ENCODE data around the gene OR10A5. TPM values are rescaled to one million over a fixed set of nuclear protein-coding genes. Genes with fewer than 3 reads are reported as not detected.

OR10A5 gene
- total and polyA plus RNA-seq, 7 donors = not detected

DNA sequence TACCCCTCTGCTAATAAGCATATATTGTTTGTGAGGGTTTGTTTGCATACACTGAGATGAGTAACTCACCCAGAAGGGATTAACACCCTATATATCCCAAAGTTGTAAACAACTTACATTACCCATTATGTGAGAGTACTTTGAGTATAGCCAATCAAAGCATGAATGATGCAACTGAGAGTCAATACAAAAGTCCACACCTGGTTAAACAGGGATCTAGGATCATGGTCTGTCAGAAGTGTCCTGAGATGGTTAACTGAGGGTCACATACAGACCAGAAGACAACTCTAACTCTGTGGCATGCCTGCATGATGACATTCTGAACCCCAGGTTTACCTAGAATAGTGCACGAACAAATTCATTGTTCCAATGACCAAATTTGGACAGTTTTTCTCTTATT lies 17.4 kb upstream of the OR10A5 start:
- Histone ChIP-seq H3K9me3 (no peaks in the 10 kb centered on the region), H3K4me3 (no peak overlapping the region), H3K27ac (no peak overlapping the region), H3K4me1 (no peaks in the 10 kb centered on the region), H3K27me3 (no peaks in the 10 kb centered on the region), H3K36me3 (no peaks in the 10 kb centered on the region)
- no peak for DNase-seq
- 86 to 89% methylated on average over 1 of the region's 1 CpG for WGBS, 2 donors
- intact Hi-C loops (cut with DNase I) = no loop called here
- TF ChIP-seq POLR2AphosphoS5 (IDR thresholded peaks at IDR 0.05) = no peak
- TF ChIP-seq POLR2A (IDR thresholded peaks at IDR 0.05) = no peak
- TF ChIP-seq EP300 (IDR thresholded peaks at IDR 0.05) = no peak
- TF ChIP-seq, protein P1, sequence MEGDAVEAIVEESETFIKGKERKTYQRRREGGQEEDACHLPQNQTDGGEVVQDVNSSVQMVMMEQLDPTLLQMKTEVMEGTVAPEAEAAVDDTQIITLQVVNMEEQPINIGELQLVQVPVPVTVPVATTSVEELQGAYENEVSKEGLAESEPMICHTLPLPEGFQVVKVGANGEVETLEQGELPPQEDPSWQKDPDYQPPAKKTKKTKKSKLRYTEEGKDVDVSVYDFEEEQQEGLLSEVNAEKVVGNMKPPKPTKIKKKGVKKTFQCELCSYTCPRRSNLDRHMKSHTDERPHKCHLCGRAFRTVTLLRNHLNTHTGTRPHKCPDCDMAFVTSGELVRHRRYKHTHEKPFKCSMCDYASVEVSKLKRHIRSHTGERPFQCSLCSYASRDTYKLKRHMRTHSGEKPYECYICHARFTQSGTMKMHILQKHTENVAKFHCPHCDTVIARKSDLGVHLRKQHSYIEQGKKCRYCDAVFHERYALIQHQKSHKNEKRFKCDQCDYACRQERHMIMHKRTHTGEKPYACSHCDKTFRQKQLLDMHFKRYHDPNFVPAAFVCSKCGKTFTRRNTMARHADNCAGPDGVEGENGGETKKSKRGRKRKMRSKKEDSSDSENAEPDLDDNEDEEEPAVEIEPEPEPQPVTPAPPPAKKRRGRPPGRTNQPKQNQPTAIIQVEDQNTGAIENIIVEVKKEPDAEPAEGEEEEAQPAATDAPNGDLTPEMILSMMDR (IDR thresholded peaks at IDR 0.05) = no peak

DNA sequence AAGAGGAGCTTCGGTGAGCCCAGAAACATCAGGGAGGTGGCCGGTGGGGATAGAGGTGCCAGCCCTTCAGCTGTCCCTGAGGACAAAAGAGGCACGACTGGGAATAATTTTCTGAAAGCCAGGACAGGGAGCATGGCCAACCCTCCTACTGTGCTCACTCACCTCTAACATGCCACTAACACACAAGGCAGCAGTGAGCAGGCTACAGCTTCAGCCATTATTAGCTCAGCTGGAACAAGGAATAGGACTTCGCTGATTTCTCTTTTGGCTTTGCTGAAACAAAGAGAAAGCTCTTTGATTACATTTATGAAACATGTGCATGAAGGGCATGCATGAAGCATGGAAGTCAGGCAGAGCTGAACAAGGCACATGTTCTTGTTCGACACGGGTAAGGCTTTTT lies 12.1 kb upstream of the OR10A5 start:
- Histone ChIP-seq H3K9me3 (no peaks in the 10 kb centered on the region), H3K36me3 (no peaks in the 10 kb centered on the region), H3K27ac (no peak overlapping the region), H3K4me1 (no peaks in the 10 kb centered on the region), H3K27me3 (no peaks in the 10 kb centered on the region), H3K4me3 (no peak overlapping the region)
- intact Hi-C loops (cut with DNase I) = no loop called here
- DNase-seq = no peak
- WGBS, 2 donors = 83 to 86% methylated on average over 6 of the region's 6 CpGs
- TF ChIP-seq POLR2AphosphoS5 (IDR thresholded peaks at IDR 0.05) (no peak), POLR2A (IDR thresholded peaks at IDR 0.05) (no peak), EP300 (IDR thresholded peaks at IDR 0.05) (no peak)
- TF ChIP-seq, protein P1 (IDR thresholded peaks at IDR 0.05) = no peak

- intact Hi-C loops (cut with DNase I) = no loop called here
- Histone ChIP-seq H3K9me3 (no peaks in the 10 kb centered on the region), H3K27ac (no peak overlapping the region), H3K4me3 (no peak overlapping the region), H3K36me3 (no peaks in the 10 kb centered on the region), H3K27me3 (no peaks in the 10 kb centered on the region), H3K4me1 (no peaks in the 10 kb centered on the region)
- no peak for DNase-seq
- no peak for TF ChIP-seq POLR2A (IDR thresholded peaks at IDR 0.05)
- TF ChIP-seq EP300 (IDR thresholded peaks at IDR 0.05) = no peak
- no peak for TF ChIP-seq POLR2AphosphoS5 (IDR thresholded peaks at IDR 0.05)
- TF ChIP-seq, protein P1 (IDR thresholded peaks at IDR 0.05) = no peak
- WGBS, 2 donors = 59 to 71% methylated on average over 1 of the region's 1 CpG
These were observed 11.5 kb upstream of the OR10A5 start for GRCh38 chr11:6834021-6834420.

- TF ChIP-seq POLR2A (IDR thresholded peaks at IDR 0.05) (no peak), EP300 (IDR thresholded peaks at IDR 0.05) (no peak), POLR2AphosphoS5 (IDR thresholded peaks at IDR 0.05) (no peak)
- TF ChIP-seq, protein P1 (IDR thresholded peaks at IDR 0.05) = no peak
- Histone ChIP-seq H3K4me1 (no peaks in the 10 kb centered on the region), H3K36me3 (no peaks in the 10 kb centered on the region), H3K27me3 (no peaks in the 10 kb centered on the region), H3K4me3 (no peak overlapping the region), H3K9me3 (peaks cover 0 to 4% (median 0%) of the 10 kb centered on the region in 4 donors), H3K27ac (no peak overlapping the region)
- intact Hi-C loops (cut with DNase I) = no loop called here
- DNase-seq = no peak
These were observed 3.8 kb upstream of the OR10A5 start for GRCh38 chr11:6841694-6842093.

DNA sequence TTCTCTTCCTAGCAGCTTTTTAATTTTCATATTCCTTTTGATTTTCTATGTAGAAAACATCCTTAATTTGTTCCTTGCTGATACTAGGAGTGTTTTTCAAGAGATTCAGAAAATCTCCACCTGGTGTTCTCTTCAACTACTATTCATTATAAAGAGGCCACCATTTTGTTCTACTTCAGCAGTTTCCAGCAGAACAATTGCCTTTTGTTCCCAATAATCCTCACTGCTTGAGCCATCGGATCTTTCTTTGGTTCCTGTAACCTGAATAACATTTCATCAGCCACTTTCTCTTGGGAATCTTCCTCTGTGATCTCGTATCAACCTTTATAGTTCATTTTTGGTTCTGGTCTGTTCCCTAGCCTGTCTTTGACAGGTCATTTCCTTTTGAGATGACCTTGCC lies 1.8 kb upstream of the OR10A5 start:
- intact Hi-C loops (cut with DNase I) = no loop called here
- TF ChIP-seq POLR2AphosphoS5 (IDR thresholded peaks at IDR 0.05) (no peak), POLR2A (IDR thresholded peaks at IDR 0.05) (no peak), EP300 (IDR thresholded peaks at IDR 0.05) (no peak)
- TF ChIP-seq, protein P1 (IDR thresholded peaks at IDR 0.05) = no peak
- Histone ChIP-seq H3K36me3 (no peaks in the 10 kb centered on the region), H3K27ac (no peak overlapping the region), H3K4me3 (no peak overlapping the region), H3K4me1 (no peaks in the 10 kb centered on the region), H3K27me3 (no peaks in the 10 kb centered on the region), H3K9me3 (peaks cover 0 to 4% (median 0%) of the 10 kb centered on the region in 4 donors)
- 43 to 67% methylated on average over 2 of the region's 2 CpGs for WGBS, 2 donors
- no peak for DNase-seq

All from sigmoid colon (tissue), 7 donors.